DOHH2 (cell line): ENCODE measurements around the gene SMAD7.

Source experiments
- H3F3A ChIP-seq: fragments of 200-600 bp; sonication (generic), shearing (Covaris generic); 2 replicates; pipeline ENCODE4 v1.6.0; 2016; ENCODE audit warnings: antibody characterized with exemption, mild to moderate bottlenecking; ENCODE audit not compliant: control insufficient read depth, insufficient read depth
- H3K27ac ChIP-seq: fragments of 200-600 bp; sonication (generic); 2 replicates; pipeline ENCODE4 v1.5.1; 2014; ENCODE audit warnings: low read depth, mild to moderate bottlenecking, low read length, moderate library complexity
- H3K27me3 ChIP-seq: fragments of 200-600 bp; sonication (generic); 2 replicates; pipeline ENCODE4 v1.6.1; 2014; ENCODE audit warnings: mild to moderate bottlenecking, low read length, mixed read lengths; ENCODE audit not compliant: control insufficient read depth
- H3K36me3 ChIP-seq: fragments of 200-600 bp; sonication (generic); 2 replicates; pipeline ENCODE4 v1.6.1; 2014; ENCODE audit warnings: mild to moderate bottlenecking, low read length, moderate library complexity, mixed read lengths; ENCODE audit not compliant: control insufficient read depth
- H3K4me1 ChIP-seq: fragments of 200-600 bp; sonication (generic); 2 replicates; pipeline ENCODE4 v1.6.1; 2014; ENCODE audit warnings: mild to moderate bottlenecking, low read length, mixed read lengths; ENCODE audit not compliant: control insufficient read depth
- H3K4me2 ChIP-seq: fragments of 200-600 bp; sonication (generic); 2 replicates; pipeline ENCODE4 v1.6.0; 2014; ENCODE audit warnings: mild to moderate bottlenecking, low read length, moderate library complexity
- H3K4me3 ChIP-seq: fragments of 200-600 bp; sonication (generic); 2 replicates; pipeline ENCODE4 v1.5.1; 2014; ENCODE audit warnings: mild to moderate bottlenecking, low read length, mixed read lengths
- H3K79me2 ChIP-seq: fragments of 200-600 bp; sonication (generic); 2 replicates; pipeline ENCODE4 v1.6.1; 2014; ENCODE audit warnings: mild to moderate bottlenecking, low read length, mixed read lengths; ENCODE audit not compliant: control insufficient read depth
- H3K9me2 ChIP-seq: fragments of 200-600 bp; sonication (generic); replicated peaks from 2 replicates; pipeline ENCODE4 v1.6.1; 2014; ENCODE audit warnings: mild to moderate bottlenecking, low read length, mixed read lengths; ENCODE audit not compliant: control insufficient read depth
- H3K9me3 ChIP-seq: fragments of 200-600 bp; sonication (generic); 2 replicates; pipeline ENCODE4 v1.6.1; 2014; ENCODE audit warnings: antibody characterized with exemption, low read length, mixed read lengths; ENCODE audit not compliant: control insufficient read depth, insufficient read depth
- H4K20me1 ChIP-seq: fragments of 200-600 bp; sonication (generic); 2 replicates; pipeline ENCODE4 v1.6.0; 2014; ENCODE audit warnings: low read depth, mild to moderate bottlenecking, antibody characterized with exemption, low read length, moderate library complexity; ENCODE audit not compliant: control insufficient read depth, insufficient read depth
- EZH2phosphoT487 ChIP-seq: fragments of 200-600 bp; sonication (generic); IDR thresholded peaks from 2 replicates; pipeline ENCODE4 v1.6.1; 2017; ENCODE audit warnings: borderline replicate concordance, mild to moderate bottlenecking, antibody characterized with exemption, low read length, moderate library complexity, mixed read lengths
- TF ChIP-seq, protein P1 (sequence below): fragments of 200-600 bp; sonication (generic); IDR thresholded peaks from one replicate; pipeline ENCODE4 v1.5.1; 2014; ENCODE audit warnings: antibody characterized with exemption, mild to moderate bottlenecking, low read depth, low read length; ENCODE audit not compliant: poor library complexity, severe bottlenecking

SMAD7 gene

DNA sequence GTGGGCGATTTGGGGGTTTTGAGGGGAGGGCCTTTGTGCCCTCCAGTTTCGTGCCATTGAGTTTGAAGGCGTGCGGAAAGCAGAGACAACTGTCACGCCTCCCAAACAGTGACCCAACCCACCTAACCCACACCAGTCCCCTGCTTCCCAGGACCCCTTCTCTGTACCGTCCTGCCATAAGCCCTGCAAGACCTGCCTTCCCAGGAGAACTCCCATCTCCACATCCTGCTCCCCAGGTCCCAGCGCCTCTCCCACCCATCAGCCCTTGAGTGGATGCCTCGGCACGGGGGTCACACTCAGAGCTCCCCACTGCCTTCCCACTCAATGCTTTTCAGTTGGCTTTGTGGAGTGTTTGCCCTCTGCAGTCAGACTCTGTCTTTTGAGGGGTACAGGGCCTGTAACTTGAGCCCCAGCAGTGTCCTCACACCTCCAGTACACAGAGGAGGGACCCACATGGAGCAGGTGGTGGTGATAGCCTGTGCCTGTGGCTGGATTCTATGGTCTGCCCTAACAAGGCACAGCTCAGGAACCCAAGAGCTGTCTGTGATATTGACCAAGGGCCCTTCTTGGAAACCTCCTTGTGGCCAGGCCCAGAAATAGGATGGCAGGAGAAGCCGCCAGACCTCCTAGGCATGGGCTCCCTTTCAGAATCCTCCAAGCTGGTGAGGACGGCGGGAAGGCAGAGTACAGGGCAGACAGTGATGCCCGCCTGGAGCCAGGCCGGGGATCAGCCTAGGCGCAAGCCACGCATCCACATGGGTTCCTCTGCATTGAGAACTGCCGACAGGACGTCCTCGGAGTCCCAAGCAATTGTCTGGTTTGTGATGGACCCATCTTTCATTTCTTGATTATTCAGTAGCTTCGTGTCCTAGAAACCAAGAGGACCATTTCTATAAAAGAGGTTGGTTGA lies 44.4 kb upstream of the SMAD7 start:
- no peaks in the 10 kb centered on the region for H3K9me2 ChIP-seq
- peaks cover 13% of the 10 kb centered on the region for H3K27me3 ChIP-seq
- H3K4me2 ChIP-seq, result no peak overlapping the region
- no peaks in the 10 kb centered on the region for H3K9me3 ChIP-seq
- no peaks in the 10 kb centered on the region for H3F3A ChIP-seq
- H3K79me2 ChIP-seq, result no peaks in the 10 kb centered on the region
- H4K20me1 ChIP-seq, result no peaks in the 10 kb centered on the region
- H3K27ac ChIP-seq, result no peak overlapping the region
- H3K4me1 ChIP-seq, result peaks cover 10% of the 10 kb centered on the region
- no peaks in the 10 kb centered on the region for H3K36me3 ChIP-seq
- no peak overlapping the region for H3K4me3 ChIP-seq
- TF ChIP-seq, protein P1, sequence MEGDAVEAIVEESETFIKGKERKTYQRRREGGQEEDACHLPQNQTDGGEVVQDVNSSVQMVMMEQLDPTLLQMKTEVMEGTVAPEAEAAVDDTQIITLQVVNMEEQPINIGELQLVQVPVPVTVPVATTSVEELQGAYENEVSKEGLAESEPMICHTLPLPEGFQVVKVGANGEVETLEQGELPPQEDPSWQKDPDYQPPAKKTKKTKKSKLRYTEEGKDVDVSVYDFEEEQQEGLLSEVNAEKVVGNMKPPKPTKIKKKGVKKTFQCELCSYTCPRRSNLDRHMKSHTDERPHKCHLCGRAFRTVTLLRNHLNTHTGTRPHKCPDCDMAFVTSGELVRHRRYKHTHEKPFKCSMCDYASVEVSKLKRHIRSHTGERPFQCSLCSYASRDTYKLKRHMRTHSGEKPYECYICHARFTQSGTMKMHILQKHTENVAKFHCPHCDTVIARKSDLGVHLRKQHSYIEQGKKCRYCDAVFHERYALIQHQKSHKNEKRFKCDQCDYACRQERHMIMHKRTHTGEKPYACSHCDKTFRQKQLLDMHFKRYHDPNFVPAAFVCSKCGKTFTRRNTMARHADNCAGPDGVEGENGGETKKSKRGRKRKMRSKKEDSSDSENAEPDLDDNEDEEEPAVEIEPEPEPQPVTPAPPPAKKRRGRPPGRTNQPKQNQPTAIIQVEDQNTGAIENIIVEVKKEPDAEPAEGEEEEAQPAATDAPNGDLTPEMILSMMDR, result no peak
- TF ChIP-seq EZH2phosphoT487, result no peak

DNA sequence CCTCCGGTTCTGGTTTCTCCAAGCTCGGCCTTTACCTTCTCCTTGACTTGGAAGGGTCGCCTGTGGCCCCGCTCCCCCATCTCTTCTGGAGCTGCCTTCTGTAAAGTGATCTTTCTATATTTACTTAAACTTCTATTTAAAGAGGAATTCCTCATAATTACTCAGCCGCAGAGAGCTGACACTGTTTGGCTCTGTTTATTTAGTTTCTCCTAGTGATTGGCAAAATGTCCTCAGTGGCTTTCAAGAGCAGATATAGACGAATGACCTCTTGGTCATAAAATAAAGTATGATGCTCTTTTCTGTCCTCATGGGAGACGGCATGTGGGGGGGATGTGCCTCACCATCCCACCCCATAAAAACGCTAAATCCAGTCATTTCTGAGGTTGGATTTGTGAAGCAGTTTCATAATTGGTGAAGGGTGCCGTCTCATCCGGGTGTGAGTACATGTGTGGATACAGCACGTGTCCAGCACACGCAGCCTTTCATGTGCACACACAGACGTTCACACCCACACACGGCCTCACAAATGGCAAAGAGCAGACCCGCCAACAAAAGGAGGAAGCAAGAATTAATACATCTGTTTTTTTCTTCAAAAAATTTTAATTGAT lies 43.4 kb upstream of the SMAD7 start:
- no peaks in the 10 kb centered on the region for H3K79me2 ChIP-seq
- no peak overlapping the region for H3K27ac ChIP-seq
- no peaks in the 10 kb centered on the region for H3F3A ChIP-seq
- peaks cover 13% of the 10 kb centered on the region for H3K27me3 ChIP-seq
- TF ChIP-seq EZH2phosphoT487, result no peak
- TF ChIP-seq, protein P1, result no peak
- no peaks in the 10 kb centered on the region for H4K20me1 ChIP-seq
- H3K4me3 ChIP-seq, result no peak overlapping the region
- no peaks in the 10 kb centered on the region for H3K36me3 ChIP-seq
- peaks cover 10% of the 10 kb centered on the region for H3K4me1 ChIP-seq
- H3K9me2 ChIP-seq, result no peaks in the 10 kb centered on the region
- no peaks in the 10 kb centered on the region for H3K9me3 ChIP-seq
- no peak overlapping the region for H3K4me2 ChIP-seq

DNA sequence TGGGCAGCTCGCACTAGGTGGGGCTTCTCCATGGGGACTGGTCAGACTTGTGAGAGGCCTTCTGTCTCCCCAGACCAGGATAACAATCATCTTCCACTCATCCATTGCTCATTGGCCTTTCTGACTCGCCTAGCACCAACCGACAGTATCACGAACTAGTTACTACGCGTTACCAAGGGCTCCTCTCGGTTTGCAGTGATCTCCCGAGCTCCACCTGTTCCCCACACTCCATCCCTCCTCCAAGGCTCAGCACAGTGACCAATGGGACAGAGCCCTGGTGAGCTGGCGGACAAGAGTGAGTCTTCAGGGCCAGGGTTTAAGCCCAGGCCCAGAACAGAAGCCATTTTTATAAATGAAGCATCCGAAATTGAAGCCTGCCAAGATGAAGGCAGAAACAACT lies 42.8 kb upstream of the SMAD7 start:
- H3K79me2 ChIP-seq, result no peaks in the 10 kb centered on the region
- H4K20me1 ChIP-seq, result no peaks in the 10 kb centered on the region
- no peaks in the 10 kb centered on the region for H3K36me3 ChIP-seq
- no peaks in the 10 kb centered on the region for H3K9me2 ChIP-seq
- no peaks in the 10 kb centered on the region for H3K9me3 ChIP-seq
- H3K27me3 ChIP-seq, result peaks cover 13% of the 10 kb centered on the region
- H3K4me2 ChIP-seq, result no peak overlapping the region
- H3K27ac ChIP-seq, result no peak overlapping the region
- no peak overlapping the region for H3K4me3 ChIP-seq
- H3K4me1 ChIP-seq, result peaks cover 10% of the 10 kb centered on the region
- H3F3A ChIP-seq, result no peaks in the 10 kb centered on the region
- TF ChIP-seq, protein P1, result no peak
- no peak for TF ChIP-seq EZH2phosphoT487
